Keratinocyte (primary cell): ENCODE data around the gene RFTN1. TPM values are rescaled to one million over a fixed set of nuclear protein-coding genes. Genes with fewer than 3 reads are reported as not detected.

Experiments used
- DNase-seq: peaks from one replicate; pipeline ENCODE4 v3.0.0-alpha.2; 2011; ENCODE audit warnings: low read depth, missing footprints, low spot score
- FAIRE-seq: peaks from 2 replicates; lab custom pipeline; 2011; peaks lifted over from hg19 to GRCh38; lab: Jason Lieb, UNC
- H2AFZ ChIP-seq: 2 replicates; pipeline ENCODE4 v1.6.0; 2012; ENCODE audit warnings: low read length, control low read depth, inconsistent platforms; ENCODE audit not compliant: control insufficient read depth
- H3K27ac ChIP-seq: 2 replicates; pipeline ENCODE4 v1.5.1; 2011; ENCODE audit warnings: low read length; ENCODE audit not compliant: control insufficient read depth, insufficient read depth
- H3K27me3 ChIP-seq: 3 replicates; pipeline ENCODE4 v1.6.0; 2011; ENCODE audit warnings: low read length; ENCODE audit not compliant: control insufficient read depth, insufficient read depth; ENCODE audit errors: extremely low read depth
- H3K36me3 ChIP-seq, 2 experiments: 2 replicates in 1 of 2; 3 replicates in 1 of 2; pipeline ENCODE4 v1.5.1; 2011; ENCODE audit warnings: low read length in 2 of 2, mild to moderate bottlenecking in 1 of 2; ENCODE audit not compliant: control insufficient read depth in 2 of 2, insufficient read depth in 2 of 2; ENCODE audit errors: extremely low read depth in 1 of 2
- H3K4me1 ChIP-seq: 3 replicates; pipeline ENCODE4 v1.5.1; 2011; ENCODE audit warnings: low read length; ENCODE audit not compliant: control insufficient read depth, insufficient read depth; ENCODE audit errors: extremely low read depth
- H3K4me2 ChIP-seq: 3 replicates; pipeline ENCODE4 v1.6.0; 2011; ENCODE audit warnings: low read depth, low read length; ENCODE audit not compliant: control insufficient read depth, insufficient read depth; ENCODE audit errors: extremely low read depth
- H3K4me3 ChIP-seq, 3 experiments: fragments of 200-600 bp in 1 of 3; sonication (generic) in 1 of 3; 2 replicates in 2 of 3; 3 replicates in 1 of 3; pipeline ENCODE4 v1.5.1; 2011 to 2016; ENCODE audit warnings: low read length in 3 of 3, mild to moderate bottlenecking in 3 of 3, control low read depth in 2 of 3, inconsistent platforms in 1 of 3, low read depth in 1 of 3, mixed read lengths in 1 of 3, mixed run types in 1 of 3, moderate library complexity in 1 of 3; ENCODE audit not compliant: control insufficient read depth in 2 of 3, insufficient read depth in 2 of 3; ENCODE audit errors: extremely low read depth in 1 of 3
- H3K79me2 ChIP-seq: 2 replicates; pipeline ENCODE4 v1.6.0; 2012; ENCODE audit warnings: low read length; ENCODE audit not compliant: control insufficient read depth, insufficient read depth
- H3K9ac ChIP-seq: 3 replicates; pipeline ENCODE4 v1.6.0; 2011; ENCODE audit warnings: low read length; ENCODE audit not compliant: control insufficient read depth, insufficient read depth; ENCODE audit errors: extremely low read depth
- H3K9me1 ChIP-seq: 3 replicates; pipeline ENCODE4 v1.6.0; 2011; ENCODE audit warnings: low read length; ENCODE audit not compliant: control insufficient read depth, insufficient read depth; ENCODE audit errors: extremely low read depth
- H3K9me3 ChIP-seq: 2 replicates; pipeline ENCODE4 v1.5.1; 2012; ENCODE audit warnings: low read depth, low read length; ENCODE audit not compliant: control insufficient read depth
- H4K20me1 ChIP-seq: 3 replicates; pipeline ENCODE4 v1.6.0; 2011; ENCODE audit warnings: low read length; ENCODE audit not compliant: control insufficient read depth, insufficient read depth; ENCODE audit errors: extremely low read depth
- EZH2 ChIP-seq: IDR thresholded peaks from one replicate; pipeline ENCODE4 v1.6.1; 2012; ENCODE audit warnings: inconsistent platforms, mild to moderate bottlenecking, low read length, moderate library complexity
- dilution Hi-C: fragments of 300-500 bp; cut with MboI; formaldehyde crosslinking; loops from one replicate; pipeline ENCODE4 v1.7.0; 2020; ENCODE audit warnings: low sequenced_read_pairs; ENCODE audit not compliant: extremely low pct_ligation_motif_present
- polyA plus RNA-seq, 5 experiments: library from polyadenylated mRNA; depleted of rRNA in 3 of 5; stranded (reverse) in 3 of 5; stranded (forward) in 1 of 5; unstranded in 1 of 5; fragments of >200 nt; gene quantifications; 1 replicate in 1 of 5; 2 replicates in 3 of 5; 3 replicates in 1 of 5; pipeline versions ENCODE4 v1.2.1 to v1.2.3, GENCODE V29; 2011 to 2012; ENCODE audit warnings: missing spikeins in 2 of 5, low read depth in 1 of 5, low replicate concordance in 1 of 5
- TF ChIP-seq, protein P1 (sequence below), 3 experiments: IDR thresholded peaks in 1 of 3; conservative IDR thresholded peaks in 1 of 3; optimal IDR thresholded peaks in 1 of 3; 2 replicates in 2 of 3; 3 replicates in 1 of 3; pipeline versions ENCODE3 to v1.5.1; 2011; ENCODE audit warnings: low read length in 3 of 3, mild to moderate bottlenecking in 3 of 3, moderate library complexity in 2 of 3, control low read depth in 1 of 3, inconsistent platforms in 1 of 3; ENCODE audit not compliant: insufficient read depth in 2 of 3; ENCODE audit errors: extremely low read depth in 1 of 3

RFTN1 gene
- polyA plus RNA-seq, 1 donor (not counting 4 experiments of a cell fraction or from before 2014, with no cell fraction given) = 18.0 TPM

DNA sequence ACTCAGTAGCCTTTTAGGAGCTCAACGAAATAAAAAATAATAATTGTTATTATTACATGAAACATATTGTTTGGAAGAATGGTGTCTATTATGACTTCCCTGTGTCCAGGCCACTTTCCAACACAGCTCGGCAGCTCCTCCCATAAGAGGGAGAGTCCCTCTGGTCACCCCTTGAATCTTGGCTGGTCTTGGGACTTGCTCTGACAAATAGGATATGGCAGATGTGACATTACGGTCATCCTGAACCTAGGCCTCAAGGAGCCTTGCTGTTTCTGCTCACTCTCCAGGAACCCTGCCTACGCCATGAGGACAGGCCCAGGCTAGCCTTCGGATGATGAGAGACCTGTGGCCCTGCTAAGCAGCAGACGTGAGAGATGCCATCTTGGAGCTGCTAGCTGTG, 176.7 kb downstream of the RFTN1 start:
- Histone ChIP-seq H2AFZ (no peak overlapping the region), H3K4me3 (no peak overlapping the region), H3K9ac (no peak overlapping the region), H3K4me2 (no peak overlapping the region), H3K9me3 (no peaks in the 10 kb centered on the region), H3K27ac (no peak overlapping the region), H3K9me1 (peaks cover 3% of the 10 kb centered on the region), H3K36me3 (peaks cover 4 to 7% of the 10 kb centered on the region in 2 experiments), H4K20me1 (no peaks in the 10 kb centered on the region), H3K27me3 (no peaks in the 10 kb centered on the region), H3K79me2 (no peaks in the 10 kb centered on the region), H3K4me1 (peaks cover 3% of the 10 kb centered on the region)
- TF ChIP-seq EZH2 = no peak
- TF ChIP-seq, protein P1, sequence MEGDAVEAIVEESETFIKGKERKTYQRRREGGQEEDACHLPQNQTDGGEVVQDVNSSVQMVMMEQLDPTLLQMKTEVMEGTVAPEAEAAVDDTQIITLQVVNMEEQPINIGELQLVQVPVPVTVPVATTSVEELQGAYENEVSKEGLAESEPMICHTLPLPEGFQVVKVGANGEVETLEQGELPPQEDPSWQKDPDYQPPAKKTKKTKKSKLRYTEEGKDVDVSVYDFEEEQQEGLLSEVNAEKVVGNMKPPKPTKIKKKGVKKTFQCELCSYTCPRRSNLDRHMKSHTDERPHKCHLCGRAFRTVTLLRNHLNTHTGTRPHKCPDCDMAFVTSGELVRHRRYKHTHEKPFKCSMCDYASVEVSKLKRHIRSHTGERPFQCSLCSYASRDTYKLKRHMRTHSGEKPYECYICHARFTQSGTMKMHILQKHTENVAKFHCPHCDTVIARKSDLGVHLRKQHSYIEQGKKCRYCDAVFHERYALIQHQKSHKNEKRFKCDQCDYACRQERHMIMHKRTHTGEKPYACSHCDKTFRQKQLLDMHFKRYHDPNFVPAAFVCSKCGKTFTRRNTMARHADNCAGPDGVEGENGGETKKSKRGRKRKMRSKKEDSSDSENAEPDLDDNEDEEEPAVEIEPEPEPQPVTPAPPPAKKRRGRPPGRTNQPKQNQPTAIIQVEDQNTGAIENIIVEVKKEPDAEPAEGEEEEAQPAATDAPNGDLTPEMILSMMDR (optimal IDR thresholded peaks at IDR 0.05 in 1 of 3, IDR thresholded peaks at IDR 0.05 in 1 of 3, conservative IDR thresholded peaks at IDR 0.05 in 1 of 3; ENCODE audit: extremely low read depth in 1 of 3, insufficient read depth in 2 of 3, low read length in 3 of 3) = no peak
- FAIRE-seq = no peak
- dilution Hi-C loops = no loop called here
- DNase-seq = no peak

DNA sequence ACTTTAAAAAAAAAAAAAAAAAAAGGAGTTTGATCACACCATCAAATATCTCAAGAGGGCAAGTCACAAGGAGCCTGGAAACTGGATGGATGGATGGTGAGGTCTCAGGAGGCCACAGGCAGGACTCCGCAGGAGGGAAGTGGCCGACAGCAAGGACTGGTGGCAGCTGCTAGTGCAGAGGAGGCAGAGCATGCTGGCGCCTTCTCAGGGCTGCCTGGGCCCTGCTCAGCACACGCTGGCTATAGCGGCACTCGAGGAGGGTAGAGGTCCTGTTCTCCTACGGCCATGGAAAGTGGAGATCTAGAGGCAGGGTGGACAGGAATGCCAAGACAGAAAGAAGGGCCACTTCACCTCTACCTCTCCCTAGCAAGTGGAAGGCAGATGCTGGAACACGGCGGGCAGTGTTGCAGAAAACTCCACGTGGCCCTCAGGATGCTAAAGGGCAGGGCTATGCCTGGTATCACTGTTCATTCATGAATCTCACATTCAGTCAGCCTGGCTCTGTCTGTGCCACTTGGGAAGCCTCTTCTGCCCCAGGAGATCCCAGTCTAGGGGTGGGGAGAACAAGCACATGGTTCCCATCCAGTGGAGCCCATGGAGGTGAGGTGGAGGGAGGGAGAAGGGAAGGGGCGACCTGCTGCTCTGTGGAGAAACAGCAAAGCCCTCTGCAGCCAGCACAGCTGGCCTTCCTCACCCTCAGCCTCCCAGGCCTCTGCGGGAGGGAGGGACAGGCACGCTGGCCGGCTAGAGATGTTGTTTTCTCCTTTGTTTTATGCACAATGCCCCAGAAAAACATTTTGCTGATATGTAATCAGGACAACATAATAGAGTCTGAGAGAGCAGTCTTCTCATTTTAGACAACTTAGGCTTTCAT, 177.5 kb downstream of the RFTN1 start:
- H3K9me1 ChIP-seq = peaks cover 3% of the 10 kb centered on the region
- H3K79me2 ChIP-seq = no peaks in the 10 kb centered on the region
- H3K9me3 ChIP-seq = peaks cover 6% of the 10 kb centered on the region
- H4K20me1 ChIP-seq = no peaks in the 10 kb centered on the region
- H2AFZ ChIP-seq = no peak overlapping the region
- no peak for TF ChIP-seq EZH2
- TF ChIP-seq, protein P1 (optimal IDR thresholded peaks at IDR 0.05 in 1 of 3, IDR thresholded peaks at IDR 0.05 in 1 of 3, conservative IDR thresholded peaks at IDR 0.05 in 1 of 3; ENCODE audit: extremely low read depth in 1 of 3, insufficient read depth in 2 of 3, low read length in 3 of 3) = no peak
- no peak overlapping the region for H3K4me3 ChIP-seq
- no peak for DNase-seq
- no peak overlapping the region for H3K4me2 ChIP-seq
- peaks cover 4 to 7% of the 10 kb centered on the region in 2 experiments for H3K36me3 ChIP-seq
- dilution Hi-C loops = no loop called here
- FAIRE-seq = no peak
- H3K27me3 ChIP-seq = no peaks in the 10 kb centered on the region
- H3K9ac ChIP-seq = no peak overlapping the region
- H3K4me1 ChIP-seq = peaks cover 3% of the 10 kb centered on the region
- H3K27ac ChIP-seq = no peak overlapping the region
